Cardiac muscle cell (in vitro differentiated cells and primary cell): ENCODE results near the gene CDO1. TPM values are rescaled to one million over a fixed set of nuclear protein-coding genes. Genes with fewer than 3 reads are reported as not detected.

Experiments
- DNase-seq, 2 donors: peaks; one replicate each; pipeline versions ENCODE4 v3.0.0 to v3.0.0-alpha.2; 2010 to 2017; ENCODE audit warnings: low read depth in 1 of 2, low spot score in 1 of 2
- H3K27ac ChIP-seq: fragments of 200-600 bp; sonication (generic); 2 replicates; pipeline ENCODE4 v1.5.1; 2016
- H3K27me3 ChIP-seq: fragments of 200-600 bp; sonication (generic); 2 replicates; pipeline ENCODE4 v1.6.0; 2016; ENCODE audit warnings: control low read depth
- H3K36me3 ChIP-seq: fragments of 200-600 bp; sonication (generic); 2 replicates; pipeline ENCODE4 v1.5.1; 2016; ENCODE audit warnings: control low read depth
- H3K4me1 ChIP-seq: fragments of 200-600 bp; sonication (generic); 2 replicates; pipeline ENCODE4 v1.8.1; 2017; ENCODE audit warnings: low read depth, mild to moderate bottlenecking, mixed run types
- H3K4me3 ChIP-seq: fragments of 200-600 bp; sonication (generic); 2 replicates; pipeline ENCODE4 v1.5.1; 2016; ENCODE audit warnings: mild to moderate bottlenecking
- H3K9me3 ChIP-seq: fragments of 200-600 bp; sonication (generic); 2 replicates; pipeline ENCODE4 v1.5.1; 2017; ENCODE audit warnings: low read depth, mild to moderate bottlenecking, control low read depth
- CTCF ChIP-seq: IDR thresholded peaks from 2 replicates; pipeline ENCODE4 v1.5.1; 2012; ENCODE audit warnings: low read depth, mild to moderate bottlenecking, low read length
- polyA plus RNA-seq: library from polyadenylated mRNA; unstranded; fragments of >200 nt; fragmentation: Nextera tagmentation; extraction: Ambion mirVana; gene quantifications from 2 replicates; pipeline ENCODE4 v1.2.1, GENCODE V29; 2016
- total RNA-seq: library from RNA; depleted of rRNA; stranded (reverse); fragments of >200 nt; gene quantifications from 2 replicates; pipeline ENCODE4 v1.2.3, GENCODE V29; 2016

Gene CDO1
- total and polyA plus RNA-seq, 2 experiments from 2014 or later = 16.1 to 19.0 TPM

DNA sequence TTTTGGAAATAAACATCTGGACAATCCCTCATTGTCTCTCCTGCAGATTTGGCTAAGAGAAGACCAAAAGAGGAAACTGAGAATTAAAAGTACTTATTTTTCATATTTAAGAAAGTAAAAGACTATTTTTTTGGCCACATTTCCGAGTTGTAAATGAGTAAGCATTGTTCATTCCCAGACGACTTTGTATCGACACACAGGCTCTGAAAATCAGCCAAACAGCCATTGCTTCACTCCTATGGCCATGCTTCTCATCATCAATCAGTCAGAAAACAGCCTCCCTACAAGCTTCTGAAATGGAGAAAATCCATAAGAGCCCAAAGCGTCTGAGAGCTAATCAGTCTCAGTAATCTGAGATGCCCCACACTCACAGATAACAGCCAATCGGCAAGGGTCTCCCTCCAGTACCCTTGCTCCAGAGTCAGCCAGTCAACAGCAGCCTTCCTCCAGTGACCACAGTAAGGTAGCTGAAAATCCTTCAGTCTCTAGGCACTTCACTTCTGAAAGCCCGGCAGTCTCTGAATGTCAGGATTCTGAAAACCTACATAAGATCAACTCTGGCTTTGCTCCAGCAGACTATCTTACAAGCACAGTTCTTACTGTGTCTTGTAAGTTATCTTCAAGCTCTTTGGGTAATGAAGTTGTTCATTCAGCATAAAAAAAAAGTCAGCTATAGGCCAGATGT lies 30.9 kb downstream of the CDO1 start:
- no peaks in the 10 kb centered on the region for H3K4me1 ChIP-seq
- no peaks in the 10 kb centered on the region for H3K36me3 ChIP-seq
- no peak overlapping the region for H3K4me3 ChIP-seq
- no peaks in the 10 kb centered on the region for H3K9me3 ChIP-seq
- no peak overlapping the region for H3K27ac ChIP-seq
- no peaks in the 10 kb centered on the region for H3K27me3 ChIP-seq
- no peak for TF ChIP-seq CTCF
- peak; percentile 11 to 24 for DNase-seq

- Histone ChIP-seq H3K4me3 (no peak overlapping the region), H3K36me3 (no peaks in the 10 kb centered on the region), H3K4me1 (no peaks in the 10 kb centered on the region), H3K9me3 (no peaks in the 10 kb centered on the region), H3K27ac (no peak overlapping the region), H3K27me3 (no peaks in the 10 kb centered on the region)
- DNase-seq = no peak
- TF ChIP-seq CTCF = no peak
These were observed 38.0 kb downstream of the CDO1 start for GRCh38 chr5:115778417-115778816.

- H3K9me3 ChIP-seq = no peaks in the 10 kb centered on the region
- no peak overlapping the region for H3K4me3 ChIP-seq
- DNase-seq = no peak
- no peaks in the 10 kb centered on the region for H3K36me3 ChIP-seq
- H3K27me3 ChIP-seq = no peaks in the 10 kb centered on the region
- H3K27ac ChIP-seq = no peak overlapping the region
- H3K4me1 ChIP-seq = no peaks in the 10 kb centered on the region
- TF ChIP-seq CTCF = no peak
These were observed 39.5 kb downstream of the CDO1 start for GRCh38 chr5:115776989-115777388.

- Histone ChIP-seq H3K4me3 (no peak overlapping the region), H3K27ac (no peak overlapping the region), H3K36me3 (no peaks in the 10 kb centered on the region), H3K27me3 (no peaks in the 10 kb centered on the region), H3K4me1 (no peaks in the 10 kb centered on the region), H3K9me3 (no peaks in the 10 kb centered on the region)
- DNase-seq = no peak
- no peak for TF ChIP-seq CTCF
These were observed 40.5 kb downstream of the CDO1 start for GRCh38 chr5:115775999-115776398.

DNA sequence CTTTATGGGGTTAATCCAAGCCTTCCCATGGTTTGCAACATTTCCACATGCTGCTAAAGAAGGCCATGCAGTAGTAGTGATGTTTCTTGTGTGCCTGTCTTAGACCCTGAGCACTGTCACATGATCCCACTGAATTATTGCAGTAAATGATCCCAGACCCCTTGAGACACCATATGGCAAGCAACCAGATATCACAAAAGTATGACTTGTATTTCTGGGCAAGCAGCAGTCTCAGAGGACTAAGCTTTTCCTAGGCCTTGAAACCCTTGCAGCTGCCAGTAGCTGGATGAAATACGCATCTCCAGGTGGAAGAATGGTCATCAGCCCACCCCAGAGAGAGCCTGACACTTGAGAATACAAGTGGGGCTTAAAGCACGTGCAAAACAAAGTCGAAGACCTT lies 41.8 kb downstream of the CDO1 start:
- H3K27ac ChIP-seq = no peak overlapping the region
- H3K9me3 ChIP-seq = no peaks in the 10 kb centered on the region
- H3K36me3 ChIP-seq = no peaks in the 10 kb centered on the region
- no peak for TF ChIP-seq CTCF
- H3K4me1 ChIP-seq = no peaks in the 10 kb centered on the region
- DNase-seq = no peak
- H3K4me3 ChIP-seq = no peak overlapping the region
- H3K27me3 ChIP-seq = no peaks in the 10 kb centered on the region
